Gastroesophageal sphincter (tissue), 4 donors: Measurements from ENCODE around the gene TPBGL. TPM values are rescaled to one million over a fixed set of nuclear protein-coding genes. Genes with fewer than 3 reads are reported as not detected.

Experiments
- ATAC-seq: fragments of 150-250 bp; one replicate; pipeline ENCODE4 v1.9.1; 2016; ENCODE audit warnings: mild to moderate bottlenecking, moderate library complexity
- H3K27ac ChIP-seq, 4 donors: fragments of 200-600 bp; sonication (generic) in 3 of 4; 1 replicate in 3 of 4; 2 replicates in 1 of 4; pipeline ENCODE4 v1.5.1; 2016 to 2019
- H3K27me3 ChIP-seq: fragments of 200-600 bp; sonication (generic); one replicate; pipeline ENCODE4 v1.5.1; 2019
- H3K36me3 ChIP-seq, 2 donors: fragments of 200-600 bp; sonication (generic); one replicate each; pipeline ENCODE4 v1.5.1; 2019; ENCODE audit warnings: control low read depth in 1 of 2
- H3K4me1 ChIP-seq, 3 donors: fragments of 200-600 bp; sonication (generic); 1 replicate in 2 of 3; 2 replicates in 1 of 3; pipeline ENCODE4 v1.5.1; 2016 to 2019; ENCODE audit warnings: control low read depth in 2 of 3
- H3K4me3 ChIP-seq, 2 donors: fragments of 200-600 bp; sonication (generic); one replicate each; pipeline ENCODE4 v1.5.1; 2019; ENCODE audit warnings: mild to moderate bottlenecking in 1 of 2, moderate library complexity in 1 of 2
- H3K9me3 ChIP-seq, 3 donors: fragments of 200-600 bp; sonication (generic); one replicate each; pipeline ENCODE4 v1.5.1; 2017 to 2019; ENCODE audit warnings: control low read depth in 2 of 3
- POLR2A ChIP-seq, 2 donors: fragments of 450-650 bp; IDR thresholded peaks; one replicate each; pipeline ENCODE4 v1.6.1; 2017; ENCODE audit warnings: antibody characterized with exemption in 2 of 2, mild to moderate bottlenecking in 2 of 2, moderate library complexity in 1 of 2
- whole genome bisulfite sequencing, 2 donors: methylation state at CpG; one replicate each; pipeline ENCODE4 v1.1.5; 2018; ENCODE audit warnings: low coverage in 1 of 2; 5-methylcytosine and 5-hydroxymethylcytosine counted together
- total RNA-seq, 4 donors: library from RNA; depleted of rRNA; stranded (reverse); fragments of >200 nt; gene quantifications; one replicate each; pipeline ENCODE4 v1.1.0, GENCODE V29; 2016

The TPBGL gene
- total RNA-seq, 4 donors from 2014 or later, result 0.13 to 0.31 TPM; not detected in 2

DNA sequence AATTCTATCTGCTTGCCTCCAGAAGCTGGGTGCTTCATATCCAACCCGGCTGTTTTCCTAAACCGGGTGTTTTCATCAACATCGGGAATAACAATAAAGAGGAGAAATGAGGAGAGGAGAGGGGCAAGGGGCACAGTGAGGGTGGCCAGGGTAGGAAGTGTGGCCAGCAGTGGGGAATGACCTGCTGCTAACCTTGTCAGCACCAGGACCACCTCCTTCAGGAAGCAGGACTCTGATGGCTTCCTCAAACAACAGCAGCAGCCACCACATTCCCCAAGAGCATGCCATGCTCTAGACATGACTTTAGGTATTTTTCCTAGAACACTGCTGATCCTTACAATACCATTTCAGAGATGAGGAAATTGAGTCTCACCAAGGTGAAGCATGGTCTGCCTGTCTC lies 52.4 kb downstream of the TPBGL start:
- no peak for ATAC-seq
- 84% methylated on average over 2 of the region's 3 CpGs; no CpG with 5 or more reads in 1 of the 2 donors for WGBS, 2 donors
- Histone ChIP-seq H3K36me3 (peaks cover 0 to 16% of the 10 kb centered on the region in 2 donors), H3K4me1 (peaks cover 0 to 64% (median 7%) of the 10 kb centered on the region in 3 donors), H3K4me3 (no peak overlapping the region), H3K9me3 (no peaks in the 10 kb centered on the region), H3K27ac (peak overlapping the region in 2 of 4 donors; percentile 5 to 22), H3K27me3 (no peaks in the 10 kb centered on the region)
- TF ChIP-seq POLR2A (IDR thresholded peaks at IDR 0.05), result no peak

Other genes with a start within 250 kb of the TPBGL start
- gene OR2AT4, start 143.9 kb upstream of the TPBGL start, total RNA-seq, result not detected
- 10 to 100 TPM; 25.7 to 70.1 (median 33.1) TPM for gene SLCO2B1, start 89.7 kb upstream of the TPBGL start, total RNA-seq
- gene ARRB1, start 110.9 kb downstream of the TPBGL start, total RNA-seq, result 100 to 1,000 TPM in 1 of 4 donors, 10 to 100 TPM in 3; 72.3 to 120 (median 93.0) TPM
- 1,000 to 10,000 TPM in 2 of 4 donors, 100 to 1,000 TPM in 2; 767 to 1,946 (median 1,260) TPM for gene RPS3, start 158.7 kb downstream of the TPBGL start, total RNA-seq
- under 1 TPM in 1 of 4 donors, not detected in 3; 0.72 TPM for gene KLHL35, start 192.4 kb downstream of the TPBGL start, total RNA-seq